K562 (cell line): ENCODE data around the gene RBM17. TPM values are rescaled to one million over a fixed set of nuclear protein-coding genes. Genes with fewer than 3 reads are reported as not detected.

Source experiments
- CBX2 ChIP-seq: fragments of 200-600 bp; sonication (generic); IDR thresholded peaks from one replicate; pipeline ENCODE4 v1.6.1; 2012; ENCODE audit warnings: mild to moderate bottlenecking, low read length, inconsistent platforms; ENCODE audit not compliant: insufficient read depth, poor library complexity, severe bottlenecking
- FOSL1 ChIP-seq: fragments of 200-800 bp; sonication (Bioruptor generic); conservative IDR thresholded peaks from 2 replicates; pipeline ENCODE4 v1.6.1; 2016; ENCODE audit warnings: missing genetic modification characterization, missing compliant biosample characterization
- FOXP4 ChIP-seq: sonication (generic); formaldehyde crosslinking; IDR thresholded peaks from 2 replicates; pipeline ENCODE4 v1.8.0; 2022; ENCODE audit warnings: mild to moderate bottlenecking, missing genetic modification reagents, borderline replicate concordance
- HDAC1 ChIP-seq, 2 experiments: fragments of 450-650 bp; IDR thresholded peaks; 2 replicates each; pipeline ENCODE4 v1.6.1; 2016 to 2017; ENCODE audit warnings: inconsistent platforms in 1 of 2, mild to moderate bottlenecking in 1 of 2, moderate library complexity in 1 of 2
- HOXB6 ChIP-seq: fragments of 250-450 bp; sonication (Bioruptor Pico); IDR thresholded peaks from 2 replicates; pipeline ENCODE4 v1.5.1; 2022; ENCODE audit warnings: mild to moderate bottlenecking, borderline replicate concordance
- MAX ChIP-seq: sonication (generic); formaldehyde crosslinking; IDR thresholded peaks from 2 replicates; pipeline ENCODE4 v1.9.0; 2022; ENCODE audit warnings: mild to moderate bottlenecking, missing genetic modification reagents
- NR2C2 ChIP-seq, 2 experiments: fragments of 200-800 bp in 1 of 2; sonication (Bioruptor generic) in 1 of 2; sonication (generic) in 1 of 2; formaldehyde crosslinking in 1 of 2; IDR thresholded peaks; 2 replicates each; pipeline versions ENCODE4 v1.6.1 to v1.8.0; 2016 to 2022; ENCODE audit warnings: mild to moderate bottlenecking in 1 of 2, missing compliant biosample characterization in 1 of 2, missing genetic modification characterization in 1 of 2, missing genetic modification reagents in 1 of 2
- SPI1 ChIP-seq: IDR thresholded peaks from 2 replicates; pipeline ENCODE4 v1.6.1; 2011; ENCODE audit warnings: low read depth, low read length, control low read depth, borderline replicate concordance
- ZBTB8A ChIP-seq: fragments of 450-650 bp; IDR thresholded peaks from 2 replicates; pipeline ENCODE4 v1.6.1; 2018; ENCODE audit warnings: mild to moderate bottlenecking, moderate library complexity; ENCODE audit not compliant: partially characterized antibody
- ZNF175 ChIP-seq: fragments of 200-800 bp; sonication (Bioruptor generic); IDR thresholded peaks from 2 replicates; pipeline ENCODE4 v1.6.1; 2016; ENCODE audit warnings: low read depth, mild to moderate bottlenecking, missing genetic modification characterization, missing compliant biosample characterization
- ZNF263 ChIP-seq: sonication (generic); formaldehyde crosslinking; IDR thresholded peaks from 2 replicates; pipeline ENCODE4 v1.8.0; 2022; ENCODE audit warnings: mild to moderate bottlenecking, missing genetic modification reagents, borderline replicate concordance
- ZNF511 ChIP-seq: sonication (generic); formaldehyde crosslinking; IDR thresholded peaks from 2 replicates; pipeline ENCODE4 v1.8.0; 2022; ENCODE audit warnings: mild to moderate bottlenecking, missing genetic modification reagents
- polyA plus RNA-seq, 8 experiments: library from polyadenylated mRNA; depleted of rRNA in 4 of 8; stranded (reverse) in 5 of 8; unstranded in 3 of 8; fragments of >200 nt; fragmentation: Nextera tagmentation in 2 of 8; fragmentation: Illumina TruSeq in 1 of 8; extraction: Ambion mirVana in 2 of 8; extraction: Trizol in 1 of 8; gene quantifications; 2 replicates each; pipeline versions ENCODE4 v1.2.1 to v1.2.3, GENCODE V29; 2011 to 2014; ENCODE audit warnings: inconsistent platforms in 1 of 8, missing spikeins in 1 of 8
- total RNA-seq, 7 experiments: library from RNA; depleted of rRNA in 6 of 7; stranded (reverse); fragments of >200 nt in 6 of 7; fragmentation: Illumina TruSeq in 2 of 7; extraction: Trizol in 2 of 7; gene quantifications; 2 replicates each; pipeline versions ENCODE4 v1.2.1 to v1.2.3, GENCODE V29; 2011 to 2021; ENCODE audit warnings: low replicate concordance in 1 of 7
- TF ChIP-seq, protein P1 (sequence below), 3 experiments: fragments of 200-800 bp in 1 of 3; fragments of 250-450 bp in 1 of 3; fragments of 450-650 bp in 1 of 3; sonication (Bioruptor Pico) in 1 of 3; sonication (Bioruptor generic) in 1 of 3; formaldehyde crosslinking in 1 of 3; IDR thresholded peaks; 2 replicates each; pipeline versions ENCODE4 v1.6.1 to v1.8.0; 2016 to 2022; ENCODE audit warnings: mild to moderate bottlenecking in 2 of 3, missing genetic modification characterization in 2 of 3, missing compliant biosample characterization in 1 of 3, moderate library complexity in 1 of 3
- TF ChIP-seq, protein P2 (sequence below): fragments of 450-650 bp; formaldehyde crosslinking; IDR thresholded peaks from 2 replicates; pipeline ENCODE4 v1.4.0; 2022; ENCODE audit warnings: missing genetic modification characterization

Gene RBM17
- total and polyA plus RNA-seq, 9 of the 15 experiments (the other 6 are each of a cell fraction or from before 2014, with no cell fraction given) = 23.6 to 217 (median 124) TPM

GRCh38 chr10:6141296-6142151 lies 52.7 kb downstream of the RBM17 start (continued):
- TF ChIP-seq FOXP4 (CRISPR knock-in tag) (no peak), ZBTB8A (no peak), SPI1 (no peak), ZNF511 (CRISPR knock-in tag) (no peak), MAX (no peak), ZNF175 (no peak), FOSL1 (peak; percentile 64), CBX2 (peak; percentile 95), ZNF263 (CRISPR knock-in tag) (0 out of 2 replicates have a peak, but pooled peaks have one; percentile 10), HOXB6 (no peak), HDAC1 (IDR thresholded peaks at IDR 0.05) (peak in 1 of 2 experiments; percentile 39; a peak in 1 of 4 replicates), NR2C2 (CRISPR knock-in tag; IDR thresholded peaks at IDR 0.05) (no peak), NR2C2 (tag; IDR thresholded peaks at IDR 0.05) (peak; percentile 41; the same call in 1 of the 2 replicates)
- TF ChIP-seq, protein P1, sequence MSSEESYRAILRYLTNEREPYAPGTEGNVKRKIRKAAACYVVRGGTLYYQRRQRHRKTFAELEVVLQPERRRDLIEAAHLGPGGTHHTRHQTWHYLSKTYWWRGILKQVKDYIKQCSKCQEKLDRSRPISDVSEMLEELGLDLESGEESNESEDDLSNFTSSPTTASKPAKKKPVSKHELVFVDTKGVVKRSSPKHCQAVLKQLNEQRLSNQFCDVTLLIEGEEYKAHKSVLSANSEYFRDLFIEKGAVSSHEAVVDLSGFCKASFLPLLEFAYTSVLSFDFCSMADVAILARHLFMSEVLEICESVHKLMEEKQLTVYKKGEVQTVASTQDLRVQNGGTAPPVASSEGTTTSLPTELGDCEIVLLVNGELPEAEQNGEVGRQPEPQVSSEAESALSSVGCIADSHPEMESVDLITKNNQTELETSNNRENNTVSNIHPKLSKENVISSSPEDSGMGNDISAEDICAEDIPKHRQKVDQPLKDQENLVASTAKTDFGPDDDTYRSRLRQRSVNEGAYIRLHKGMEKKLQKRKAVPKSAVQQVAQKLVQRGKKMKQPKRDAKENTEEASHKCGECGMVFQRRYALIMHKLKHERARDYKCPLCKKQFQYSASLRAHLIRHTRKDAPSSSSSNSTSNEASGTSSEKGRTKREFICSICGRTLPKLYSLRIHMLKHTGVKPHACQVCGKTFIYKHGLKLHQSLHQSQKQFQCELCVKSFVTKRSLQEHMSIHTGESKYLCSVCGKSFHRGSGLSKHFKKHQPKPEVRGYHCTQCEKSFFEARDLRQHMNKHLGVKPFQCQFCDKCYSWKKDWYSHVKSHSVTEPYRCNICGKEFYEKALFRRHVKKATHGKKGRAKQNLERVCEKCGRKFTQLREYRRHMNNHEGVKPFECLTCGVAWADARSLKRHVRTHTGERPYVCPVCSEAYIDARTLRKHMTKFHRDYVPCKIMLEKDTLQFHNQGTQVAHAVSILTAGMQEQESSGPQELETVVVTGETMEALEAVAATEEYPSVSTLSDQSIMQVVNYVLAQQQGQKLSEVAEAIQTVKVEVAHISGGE (CRISPR knock-in tag; IDR thresholded peaks at IDR 0.05) = peak in 1 of 3 experiments; percentile 18; a peak in 1 of 6 replicates
- TF ChIP-seq, protein P2, sequence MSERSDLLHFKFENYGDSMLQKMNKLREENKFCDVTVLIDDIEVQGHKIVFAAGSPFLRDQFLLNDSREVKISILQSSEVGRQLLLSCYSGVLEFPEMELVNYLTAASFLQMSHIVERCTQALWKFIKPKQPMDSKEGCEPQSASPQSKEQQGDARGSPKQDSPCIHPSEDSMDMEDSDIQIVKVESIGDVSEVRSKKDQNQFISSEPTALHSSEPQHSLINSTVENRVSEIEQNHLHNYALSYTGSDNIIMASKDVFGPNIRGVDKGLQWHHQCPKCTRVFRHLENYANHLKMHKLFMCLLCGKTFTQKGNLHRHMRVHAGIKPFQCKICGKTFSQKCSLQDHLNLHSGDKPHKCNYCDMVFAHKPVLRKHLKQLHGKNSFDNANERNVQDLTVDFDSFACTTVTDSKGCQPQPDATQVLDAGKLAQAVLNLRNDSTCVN (CRISPR knock-in tag) = no peak
- TF ChIP-seq, all 486 proteins: peak for 31
